GM19372 (cell line): ENCODE measurements around the gene NDST1.
A peak's percentile ranks its signal among the peaks of the same experiment; 100 is the strongest.
"Not testable (repeated sequence)": the region's sequence is repeated elsewhere in the genome, so short reads cannot be mapped to it uniquely, and the experiment has no call there.

Source experiments
- ATAC-seq: cut with Tn5 transposase; IDR thresholded peaks from one replicate; pipeline ENCODE4 v1.9.1; 2021; ENCODE audit warnings: mild to moderate bottlenecking, low read depth, moderate library complexity; ENCODE audit not compliant: unreplicated experiment

Gene NDST1

DNA sequence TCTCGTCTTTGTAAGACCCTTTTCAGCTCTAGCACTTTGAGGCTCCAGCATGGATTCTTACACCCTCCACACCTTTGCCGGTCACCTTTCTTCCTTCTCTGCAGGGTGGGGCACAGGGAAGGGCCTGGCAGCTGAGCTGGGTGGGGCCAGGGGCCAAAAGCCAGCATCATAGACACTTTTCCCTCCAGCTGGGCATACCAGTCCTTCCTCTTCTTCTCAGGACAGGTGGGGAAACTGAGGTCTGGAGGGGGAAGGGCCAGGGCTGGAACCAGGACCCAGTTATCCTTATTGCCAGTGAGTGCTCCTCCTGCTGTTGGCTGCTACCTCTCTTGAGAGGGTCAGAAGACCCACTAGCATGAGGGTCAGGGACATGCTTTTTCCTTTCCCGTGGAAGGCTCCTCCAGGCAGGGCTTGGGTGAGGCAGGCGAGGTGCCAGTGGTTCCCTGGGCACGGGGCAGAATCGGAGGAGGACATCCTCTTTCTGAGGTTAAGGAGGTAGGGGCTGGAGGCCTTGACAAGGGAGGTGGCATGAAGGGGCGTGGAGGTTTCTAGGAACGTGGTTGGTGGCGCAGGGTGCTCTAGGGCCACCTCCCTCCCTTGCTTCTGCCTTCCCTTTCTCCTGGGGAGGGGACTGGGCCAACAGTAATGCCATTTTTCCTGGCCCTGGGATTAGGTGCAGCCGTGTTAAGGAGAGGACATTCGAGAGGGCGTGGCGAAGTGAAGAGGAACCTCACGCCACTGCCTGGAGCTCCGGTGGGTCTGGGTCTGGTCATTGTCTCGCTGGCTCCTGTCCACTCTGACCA, at the start of gene NDST1:
TSS of gene NDST1 (plus strand) at position 658 of the 803 bp plus-strand sequence. CDS start 13,124 bp downstream, outside the sequence.
- ATAC-seq, result no peak

DNA sequence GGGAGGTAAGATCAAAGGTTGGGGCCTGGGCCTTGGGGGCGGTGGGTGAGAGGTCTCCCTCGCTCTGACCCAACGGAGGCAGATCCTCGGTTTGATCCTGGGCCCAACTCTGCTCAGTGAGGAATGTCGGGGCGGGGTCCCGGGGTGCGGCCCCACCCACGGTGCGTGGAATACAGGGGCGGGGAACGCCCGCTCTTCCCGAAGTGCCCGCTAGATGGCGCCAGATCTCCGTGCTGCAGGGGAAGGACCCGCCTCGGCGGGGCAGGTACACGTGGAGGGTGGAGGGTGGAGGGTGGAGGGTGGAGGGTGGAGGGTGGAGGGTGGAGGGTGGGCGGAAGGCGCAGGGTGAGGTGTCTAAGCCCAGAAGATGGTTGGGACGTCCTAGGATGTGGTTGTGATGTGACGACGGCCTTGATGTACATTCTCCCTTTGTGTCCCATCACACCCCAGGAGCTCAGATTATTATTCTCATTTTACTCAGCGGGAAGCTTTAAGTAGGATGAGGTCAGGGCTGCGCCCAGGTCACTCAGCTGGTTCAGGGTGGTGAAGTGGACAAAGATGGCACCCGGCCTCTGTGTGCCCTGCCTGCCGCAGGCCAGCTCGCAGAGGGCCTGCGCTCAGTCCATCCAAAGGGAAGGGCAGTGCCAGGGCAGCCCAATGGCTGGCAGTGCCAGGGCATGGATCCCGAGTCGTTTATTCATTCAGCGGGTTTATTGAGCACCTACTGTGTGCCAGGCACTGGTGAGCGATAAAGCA, 49.0 kb upstream of the NDST1 start:
- ATAC-seq, result peak; percentile 61

DNA sequence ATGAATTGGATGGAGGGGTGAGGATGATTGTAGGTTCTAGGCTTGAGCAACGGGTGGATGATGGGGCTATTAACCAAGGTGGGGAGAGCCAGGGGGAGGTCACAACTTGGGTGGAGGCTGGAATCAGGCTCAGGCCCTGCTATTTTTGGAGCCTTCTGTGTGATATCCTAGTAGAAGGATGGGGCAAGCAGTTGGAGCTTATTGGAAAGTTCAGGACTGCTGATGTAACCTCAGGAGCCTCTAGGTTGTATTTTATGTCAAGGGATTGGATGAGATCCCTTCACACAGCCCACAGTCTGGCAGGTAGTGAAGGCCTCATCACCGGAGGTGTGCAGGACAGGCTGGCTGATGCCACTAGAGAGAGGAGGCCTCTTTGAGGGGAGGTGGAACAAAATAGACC, 47.1 kb upstream of the NDST1 start:
- ATAC-seq, result no peak

DNA sequence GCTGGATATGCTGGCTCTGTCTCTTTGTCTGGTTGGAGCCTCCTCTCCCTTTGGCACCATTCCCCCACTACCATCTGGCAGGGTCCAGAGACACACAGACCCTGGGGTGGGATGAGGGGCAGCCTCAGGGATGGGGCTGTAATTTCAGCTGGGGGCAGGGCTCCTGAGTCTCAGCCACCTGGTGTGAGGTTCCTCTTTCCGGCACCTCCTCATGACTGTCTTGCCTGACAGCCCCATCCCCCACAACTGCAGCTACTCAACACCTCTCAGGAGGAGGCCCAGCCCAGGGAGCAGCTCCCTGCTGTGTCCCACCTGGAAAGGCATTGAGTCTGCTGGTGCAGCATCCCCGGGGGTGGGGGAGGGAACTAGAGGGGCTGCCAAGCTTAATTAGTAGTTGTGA, 46.7 kb upstream of the NDST1 start:
- ATAC-seq, result peak; percentile 85

DNA sequence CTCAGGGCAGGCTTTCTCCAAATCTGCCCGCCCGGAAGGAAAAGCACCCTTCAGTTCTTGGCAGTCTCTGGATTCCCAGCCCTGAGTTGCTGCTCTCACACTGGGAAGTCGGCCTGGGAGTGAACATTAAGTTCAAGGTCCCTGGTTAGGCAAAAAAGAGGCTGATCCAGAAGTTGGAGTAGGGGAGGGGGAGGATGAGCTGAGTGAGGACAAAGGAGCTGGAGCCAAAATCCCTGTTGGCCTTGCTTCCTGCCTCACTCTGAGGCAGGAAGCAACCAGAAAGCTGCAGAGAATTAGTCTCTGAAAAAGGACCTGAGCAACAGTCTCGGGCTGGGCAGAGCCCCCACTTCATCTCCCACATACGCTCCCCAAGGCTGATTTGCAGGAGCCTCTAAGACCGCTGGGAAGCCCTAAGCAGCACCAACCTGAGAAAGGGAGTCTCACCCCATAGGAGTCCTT, 43.3 kb upstream of the NDST1 start:
- ATAC-seq, result no peak

DNA sequence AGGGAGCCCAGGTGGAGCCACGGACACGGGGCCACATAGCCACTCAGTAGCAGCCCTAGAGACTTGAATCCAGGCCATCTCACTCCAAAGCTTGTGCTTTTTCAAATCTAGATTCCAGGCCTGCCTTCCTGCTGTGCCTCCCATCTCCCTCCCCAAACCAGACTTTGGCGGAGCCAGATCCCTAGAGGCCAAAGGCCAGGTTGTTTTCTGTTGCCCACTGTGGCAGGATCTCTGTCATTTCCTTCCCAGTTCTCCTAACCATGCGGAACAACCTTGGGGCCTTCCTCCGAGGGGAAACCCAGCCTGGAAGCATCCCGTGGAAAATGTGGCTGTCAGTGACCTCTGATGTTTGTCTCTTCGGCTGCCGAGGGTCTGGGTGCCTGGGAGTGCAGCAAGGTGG, 42.0 kb upstream of the NDST1 start:
- ATAC-seq, result no peak

DNA sequence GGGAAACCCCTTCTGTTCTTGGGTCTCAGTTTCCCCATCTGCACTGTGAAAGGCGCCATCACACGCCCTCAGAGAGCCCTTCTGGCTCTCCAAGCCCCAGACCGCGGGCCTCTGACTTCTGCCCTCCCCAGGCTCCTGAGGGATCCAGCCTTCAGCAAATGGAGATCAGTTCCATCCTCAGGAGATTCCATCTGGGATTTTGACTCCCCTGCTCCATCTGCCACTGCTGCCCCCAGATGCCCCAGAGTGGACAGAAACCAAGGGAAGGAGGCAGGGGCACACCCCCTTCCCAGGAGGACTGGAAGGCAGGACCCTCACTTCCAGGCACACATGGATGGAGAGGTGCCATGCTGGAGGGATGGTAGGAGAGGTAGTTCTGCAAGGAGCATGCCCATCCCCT, 39.7 kb upstream of the NDST1 start:
- no peak for ATAC-seq

DNA sequence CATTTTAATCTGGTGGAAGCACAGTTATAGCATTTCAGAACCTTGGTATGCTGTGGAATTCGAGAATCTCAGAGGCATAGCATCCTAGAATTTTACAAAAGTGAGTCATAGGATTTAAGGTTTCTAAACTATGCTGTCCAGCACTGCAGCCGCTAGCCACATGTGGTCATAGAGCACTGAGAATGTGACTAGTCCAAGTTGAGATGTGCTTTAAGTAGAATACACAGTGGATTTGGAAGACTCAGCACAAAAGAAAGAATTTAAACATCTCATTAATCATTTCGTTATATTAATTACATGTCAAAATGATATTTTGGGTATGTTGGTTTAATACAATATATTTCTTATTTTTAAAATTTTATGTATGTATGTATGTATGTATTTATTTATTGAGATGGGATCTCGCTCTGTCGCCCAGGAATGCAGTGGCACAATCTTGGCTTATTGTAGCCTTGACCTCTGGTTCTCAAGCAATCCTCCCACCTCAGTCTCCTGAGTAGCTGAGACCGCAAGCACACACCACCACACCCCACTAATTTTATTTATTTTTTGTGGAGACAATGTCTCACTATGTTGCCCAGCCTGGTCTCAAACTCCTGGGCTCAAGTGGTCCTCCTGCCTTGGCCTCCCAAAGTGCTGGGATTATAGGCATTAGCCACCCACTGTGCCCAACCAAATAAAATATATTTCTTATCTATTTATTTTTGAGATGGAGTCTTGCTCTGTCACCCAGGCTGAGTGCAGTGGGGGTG, 38.0 kb upstream of the NDST1 start:
- no peak for ATAC-seq

DNA sequence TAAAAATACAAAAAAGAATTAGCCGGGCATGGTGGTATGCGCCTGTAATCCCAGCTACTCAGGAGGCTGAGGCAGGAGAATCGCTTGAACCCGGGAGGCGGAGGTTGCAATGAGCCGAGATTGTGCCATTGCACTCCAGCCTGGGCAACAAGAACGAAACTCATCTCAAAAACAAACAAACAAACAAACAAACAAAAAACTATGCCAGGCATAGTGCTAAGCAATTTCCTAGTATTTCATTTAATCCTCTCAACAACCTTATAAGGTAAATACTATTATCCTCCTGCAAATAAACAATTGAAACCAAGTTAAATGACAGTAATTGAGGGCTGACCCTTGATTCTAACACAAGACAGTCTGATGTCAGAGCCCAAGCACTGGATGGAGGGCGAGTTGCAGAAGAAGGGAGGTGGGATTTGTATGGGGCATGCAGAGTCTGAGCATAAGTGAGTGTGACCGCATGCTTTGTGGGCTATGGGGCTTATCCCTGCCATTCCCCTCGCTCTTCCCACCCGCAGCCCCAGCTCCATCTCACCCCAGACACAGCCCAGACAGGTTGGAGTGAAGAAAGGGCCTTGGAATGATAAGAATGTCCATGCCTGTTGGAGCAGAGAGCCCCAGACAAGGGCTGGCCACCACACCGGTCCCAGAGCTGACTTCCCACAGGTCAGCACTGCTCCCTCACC, 34.1 kb upstream of the NDST1 start:
- no peak for ATAC-seq

DNA sequence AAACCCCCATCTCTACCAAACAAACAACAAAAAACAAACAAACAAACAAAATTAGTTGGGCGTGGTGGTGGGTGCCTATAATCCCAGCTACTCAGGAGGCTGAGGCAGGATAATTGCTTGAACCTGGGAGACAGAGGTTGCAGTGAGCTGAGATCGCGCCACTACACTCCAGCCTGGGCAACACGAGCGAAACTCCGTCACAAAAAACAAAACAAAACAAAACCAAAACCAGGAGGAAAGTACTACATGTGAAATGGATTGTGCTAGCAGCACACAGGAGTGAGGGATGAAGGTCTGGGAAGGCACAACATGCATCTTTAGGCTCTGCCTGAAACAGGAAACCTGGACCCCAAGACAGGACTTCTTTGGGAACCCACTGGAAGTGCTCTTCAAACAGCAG, 31.4 kb upstream of the NDST1 start:
- not testable (repeated sequence) for ATAC-seq

DNA sequence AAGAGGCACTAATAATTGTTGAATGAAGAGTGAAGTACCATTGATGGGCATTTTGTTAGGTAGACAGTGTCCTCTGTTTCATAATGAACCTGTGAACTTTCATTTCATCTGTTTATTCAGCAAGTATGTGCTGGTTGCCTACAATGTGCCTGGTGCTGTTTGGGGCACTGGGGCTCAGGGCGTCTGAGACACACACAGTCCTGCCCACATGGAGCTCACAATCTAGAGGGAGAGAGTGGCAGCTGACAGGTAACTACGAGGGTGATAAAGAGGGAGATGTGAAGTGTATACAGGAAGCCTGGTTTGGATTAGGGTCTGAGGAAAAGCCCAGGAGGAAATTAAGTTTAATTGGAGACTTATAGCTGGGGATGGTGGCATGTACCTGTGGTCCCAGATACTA, 28.5 kb upstream of the NDST1 start:
- no peak for ATAC-seq

DNA sequence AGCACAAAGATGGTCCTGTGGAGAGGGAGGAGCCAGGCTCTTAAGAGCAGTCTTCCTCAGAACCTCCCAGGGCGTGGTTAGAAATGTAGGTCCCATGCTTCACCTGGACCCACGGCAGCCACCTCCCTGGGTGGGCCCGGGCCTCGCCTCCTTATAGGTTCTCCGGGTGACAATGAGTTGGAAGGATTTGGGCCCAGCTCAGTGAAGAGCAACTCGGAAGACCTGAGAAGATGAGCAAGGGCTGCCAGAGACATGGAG, 26.3 kb upstream of the NDST1 start:
- no peak for ATAC-seq

DNA sequence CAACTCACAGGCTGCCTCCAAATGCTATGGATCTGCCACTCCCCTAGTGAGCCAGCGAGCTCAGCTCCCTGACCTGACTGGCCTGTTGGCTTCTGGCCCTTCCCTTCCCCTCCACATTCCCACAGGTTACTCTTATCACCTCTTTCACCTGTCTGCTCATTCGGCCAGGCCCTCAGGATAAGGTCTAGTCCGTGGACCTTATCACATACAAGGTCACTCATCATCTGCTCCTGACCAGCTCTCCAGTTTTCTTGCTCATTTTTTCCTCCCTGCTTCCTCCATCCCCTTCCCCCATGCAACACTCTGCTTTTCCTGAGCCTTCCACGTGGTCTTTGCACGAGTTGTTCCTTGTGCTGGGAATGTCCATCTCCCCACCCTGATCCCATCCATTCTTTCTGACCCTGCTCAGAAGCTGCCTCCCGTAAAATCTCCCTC, 25.9 kb upstream of the NDST1 start:
- ATAC-seq, result no peak

DNA sequence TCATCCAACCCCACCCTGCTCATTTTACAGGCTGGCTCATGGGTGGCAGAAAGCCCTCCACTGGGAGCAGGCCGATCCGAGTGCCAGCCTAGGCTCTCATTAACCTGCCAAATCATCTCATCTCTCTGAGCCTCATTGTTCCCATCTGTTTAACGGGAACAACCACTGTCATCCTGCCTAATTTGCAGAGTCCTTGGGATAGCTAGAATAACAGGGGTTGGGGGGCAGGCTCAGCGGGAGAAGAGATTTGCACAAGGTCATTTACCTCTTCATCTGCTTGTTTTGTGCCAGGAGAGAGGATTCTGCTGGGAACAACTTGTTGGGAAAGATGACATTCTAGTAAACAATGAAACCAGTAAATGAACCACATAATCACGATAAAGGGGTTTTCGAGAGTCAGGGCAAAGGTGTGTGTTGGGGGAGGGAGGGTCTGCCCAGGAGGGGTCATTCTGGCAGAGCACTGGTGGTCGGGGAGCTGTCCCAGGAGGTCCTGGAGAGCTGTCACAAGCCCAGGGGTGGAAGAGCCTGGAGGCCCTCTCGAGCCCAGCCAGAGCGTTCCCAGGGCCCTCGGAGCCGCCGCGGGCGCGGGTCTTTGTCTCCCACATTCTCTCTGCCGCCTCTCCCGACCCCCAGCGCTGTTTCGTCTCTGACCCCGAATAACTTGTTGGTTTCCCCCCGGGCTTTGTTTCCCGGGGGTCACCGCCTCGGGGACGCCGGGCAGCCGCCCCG, 22.8 kb upstream of the NDST1 start:
- no peak for ATAC-seq

DNA sequence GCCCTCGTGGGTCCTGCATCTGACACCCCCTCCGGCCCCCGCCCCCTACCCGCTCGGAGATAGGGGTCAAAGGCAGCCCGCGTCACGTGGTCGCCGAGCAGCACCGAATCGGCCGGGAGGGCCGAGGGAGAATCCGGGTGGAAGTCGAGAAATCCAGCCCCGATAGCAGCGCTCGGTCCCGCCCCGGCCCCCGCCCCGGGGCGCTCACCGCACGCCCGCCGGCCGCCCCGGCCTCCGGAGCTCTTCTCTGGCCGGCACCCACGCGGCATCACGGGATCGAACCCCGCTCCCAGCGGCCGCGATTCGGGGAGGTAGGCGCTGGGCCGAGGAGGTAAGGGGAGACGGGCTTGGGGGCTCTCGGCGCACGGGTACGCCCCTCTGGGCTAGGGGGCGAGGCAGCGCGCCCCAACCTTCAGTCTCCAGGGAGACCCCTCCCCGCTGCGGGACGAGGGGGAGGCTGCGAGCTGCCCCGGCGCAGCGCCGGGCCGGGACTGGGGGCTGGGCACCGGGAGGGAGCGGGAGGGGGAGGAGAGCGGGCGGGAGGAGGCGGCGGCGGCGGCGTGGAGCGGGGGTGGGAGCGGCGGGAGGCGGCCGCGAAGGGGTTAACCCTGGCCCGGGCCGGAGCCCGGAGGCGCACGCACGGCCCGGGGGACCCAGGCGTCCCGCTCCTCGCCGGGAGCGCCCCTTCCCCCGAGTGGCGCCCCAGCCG, 22.1 kb upstream of the NDST1 start:
- ATAC-seq, result no peak

DNA sequence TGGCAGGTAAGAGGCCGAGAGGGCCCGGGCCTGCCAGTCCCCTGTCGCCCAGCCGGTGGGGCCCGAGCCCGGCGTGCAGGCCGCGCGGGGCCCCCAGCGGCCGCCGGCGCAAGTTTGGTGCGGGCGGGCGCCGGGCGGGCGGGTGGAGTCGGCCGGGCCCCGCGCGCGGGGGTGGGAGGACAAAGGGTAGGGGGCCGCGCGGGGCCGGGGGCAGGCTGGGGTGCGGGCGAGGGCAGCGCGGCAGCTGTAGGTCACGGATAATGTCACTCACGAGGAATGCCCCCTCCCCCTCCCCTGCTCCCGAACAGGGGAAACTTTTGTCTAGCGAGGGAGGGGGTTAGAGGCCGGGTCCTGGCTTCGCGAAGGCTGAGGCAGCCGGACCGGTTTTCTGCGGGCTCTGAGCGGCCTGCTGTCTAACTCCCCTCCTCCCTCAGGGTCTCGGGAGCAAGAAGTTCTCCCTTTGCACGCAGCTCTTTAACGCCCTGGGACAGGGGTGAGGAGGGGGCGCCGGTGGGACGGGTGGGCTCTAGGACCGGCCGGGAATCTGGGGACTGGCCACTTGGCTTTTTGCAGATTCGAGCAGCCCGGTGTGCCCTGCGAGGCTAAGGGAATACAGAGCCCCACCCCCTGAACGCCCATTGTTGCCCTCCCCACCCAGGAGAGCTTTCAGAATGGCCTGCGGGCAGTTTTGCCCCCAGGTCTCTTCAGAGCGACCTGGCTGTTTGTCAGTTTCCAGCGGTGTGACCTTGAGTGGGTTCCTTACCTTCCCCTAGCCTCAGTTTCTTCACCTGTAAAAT, 21.3 kb upstream of the NDST1 start:
- ATAC-seq, result no peak

DNA sequence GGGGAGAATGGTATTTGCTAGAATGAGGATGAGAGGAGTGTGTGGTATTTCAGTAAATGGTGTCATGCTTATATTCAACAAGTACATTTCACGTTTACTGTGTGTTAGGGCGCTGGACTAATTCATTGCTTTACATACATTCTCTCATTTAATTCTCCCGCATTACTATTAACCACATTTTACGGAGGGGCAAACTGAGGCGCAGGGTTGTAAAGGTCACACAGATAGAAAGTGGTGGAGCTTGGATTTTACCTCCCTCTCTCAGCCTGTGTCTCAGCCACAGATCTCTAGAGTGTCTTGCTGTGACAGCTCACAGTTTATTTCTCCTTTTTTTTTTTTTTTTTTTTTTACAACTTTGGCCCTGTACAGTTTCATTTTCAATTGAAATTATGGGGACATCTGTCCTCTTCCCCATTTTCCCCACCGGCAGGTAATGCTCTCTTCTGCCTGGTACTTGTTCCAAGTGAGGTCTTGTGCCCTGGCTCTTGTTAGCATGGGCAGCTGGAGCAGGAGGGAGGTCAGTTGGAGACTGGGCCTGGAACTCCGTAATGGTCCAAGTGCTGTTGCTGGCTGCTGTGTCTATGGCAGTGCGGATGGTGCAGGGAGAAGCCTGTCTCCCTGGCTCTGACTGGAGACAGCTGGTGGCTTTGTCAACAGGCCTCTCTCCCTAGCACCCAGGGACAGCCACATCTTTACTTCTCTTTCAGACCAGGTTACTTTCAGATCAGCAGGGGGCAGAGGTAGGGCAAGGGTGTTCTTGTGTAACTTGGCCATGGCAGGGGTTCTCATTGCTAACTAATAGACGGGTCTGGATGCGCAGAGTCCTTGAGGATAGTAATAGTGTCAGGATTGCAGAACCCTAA, 20.5 kb upstream of the NDST1 start:
- ATAC-seq, result no peak
